IMR-90 (cell line): Measurements from ENCODE around the gene JADE3. TPM values are rescaled to one million over a fixed set of nuclear protein-coding genes. Genes with fewer than 3 reads are reported as not detected.

Experiments
- ATAC-seq: fragments of 200-7000 bp; cut with Tn5 transposase; 2 replicates; pipeline ENCODE4 v1.9.1; 2020; ENCODE audit warnings: low read depth, mild to moderate bottlenecking, moderate library complexity
- BruUV-seq: library from RNA; stranded (reverse); fragments of 400-500 nt; replicated peaks from 2 replicates; lab custom pipeline; 2021; lab: Mats Ljungman, UMichigan
- CTCF ChIA-PET: fragments of 300-600 bp; formaldehyde crosslinking; extraction: SDS; loops from one replicate; lab custom pipeline; 2021; ENCODE audit warnings: antibody characterized with exemption; lab: Yijun Ruan, JAX
- POLR2A ChIA-PET: fragments of 300-600 bp; sonication (Branson Sonifier 250); formaldehyde crosslinking; loops from one replicate; lab custom pipeline; 2022; ENCODE audit warnings: antibody characterized with exemption; ENCODE audit not compliant: unreplicated experiment; lab: Charles Lee
- DNase-seq: peaks from one replicate; pipeline ENCODE4 v3.0.0; 2013
- H2AFZ ChIP-seq: replicated peaks from 2 replicates; pipeline ENCODE3; 2013; ENCODE audit warnings: low read length, mild to moderate bottlenecking; ENCODE audit not compliant: poor library complexity
- H2AK5ac ChIP-seq: 2 replicates; pipeline ENCODE4 v1.6.1; 2013; ENCODE audit warnings: low read depth, low read length, inconsistent platforms
- H2AK9ac ChIP-seq: replicated peaks from 2 replicates; pipeline ENCODE3; 2013; ENCODE audit warnings: mild to moderate bottlenecking, low read depth, low read length, moderate library complexity; ENCODE audit not compliant: poor library complexity
- H2BK120ac ChIP-seq: 2 replicates; pipeline ENCODE4 v1.6.1; 2013; ENCODE audit warnings: low read depth, low read length, inconsistent platforms
- H2BK15ac ChIP-seq: 3 replicates; pipeline ENCODE4 v1.6.1; 2013; ENCODE audit warnings: low read depth, low read length, inconsistent platforms
- H2BK20ac ChIP-seq: 2 replicates; pipeline ENCODE4 v1.6.1; 2013; ENCODE audit warnings: low read depth, mild to moderate bottlenecking, inconsistent platforms, low read length, moderate library complexity
- H2BK5ac ChIP-seq: 2 replicates; pipeline ENCODE4 v1.6.1; 2013; ENCODE audit warnings: mild to moderate bottlenecking, low read depth, low read length, inconsistent platforms; ENCODE audit not compliant: poor library complexity, severe bottlenecking
- H3K14ac ChIP-seq: replicated peaks from 2 replicates; pipeline ENCODE4 v1.6.1; 2013; ENCODE audit warnings: low read depth, low read length, inconsistent platforms
- H3K18ac ChIP-seq: 2 replicates; pipeline ENCODE4 v1.6.1; 2013; ENCODE audit warnings: low read depth, low read length, control low read depth
- H3K23ac ChIP-seq: 2 replicates; pipeline ENCODE4 v1.6.1; 2013; ENCODE audit warnings: low read depth, low read length, inconsistent platforms
- H3K27ac ChIP-seq: 2 replicates; pipeline ENCODE4 v1.5.1; 2013; ENCODE audit warnings: mild to moderate bottlenecking, control low read depth, low read length; ENCODE audit not compliant: insufficient read depth
- H3K27me3 ChIP-seq: 2 replicates; pipeline ENCODE4 v1.6.1; 2013; ENCODE audit warnings: low read length; ENCODE audit not compliant: control insufficient read depth, insufficient read depth
- H3K36me3 ChIP-seq: 2 replicates; pipeline ENCODE4 v1.6.1; 2013; ENCODE audit warnings: low read length, mixed read lengths; ENCODE audit not compliant: control insufficient read depth, insufficient read depth
- H3K4ac ChIP-seq: 2 replicates; pipeline ENCODE4 v1.6.1; 2013; ENCODE audit warnings: low read depth, low read length, inconsistent platforms
- H3K4me1 ChIP-seq: 2 replicates; pipeline ENCODE4 v1.6.1; 2013; ENCODE audit warnings: low read length, mixed read lengths; ENCODE audit not compliant: control insufficient read depth, insufficient read depth
- H3K4me2 ChIP-seq: 2 replicates; pipeline ENCODE4 v1.6.1; 2013; ENCODE audit warnings: low read depth, mild to moderate bottlenecking, control low read depth, low read length, moderate library complexity
- H3K4me3 ChIP-seq: 2 replicates; pipeline ENCODE4 v1.5.1; 2013; ENCODE audit warnings: low read depth, mild to moderate bottlenecking, control low read depth, low read length, moderate library complexity; ENCODE audit not compliant: insufficient read depth
- H3K56ac ChIP-seq: 2 replicates; pipeline ENCODE4 v1.6.1; 2013; ENCODE audit warnings: low read length, inconsistent platforms; ENCODE audit not compliant: insufficient read depth; ENCODE audit errors: extremely low read depth
- H3K79me1 ChIP-seq, 2 experiments: 2 replicates each; pipeline ENCODE4 v1.6.1; 2013; ENCODE audit warnings: low read length in 2 of 2, inconsistent platforms in 1 of 2, low read depth in 1 of 2
- H3K9ac ChIP-seq: 2 replicates; pipeline ENCODE4 v1.6.1; 2013; ENCODE audit warnings: low read depth, low read length, control low read depth
- H3K9me1 ChIP-seq: 2 replicates; pipeline ENCODE4 v1.6.1; 2013; ENCODE audit warnings: low read length, inconsistent platforms; ENCODE audit not compliant: insufficient read depth
- H3K9me3 ChIP-seq: 2 replicates; pipeline ENCODE4 v1.6.1; 2013; ENCODE audit warnings: low read length; ENCODE audit not compliant: control insufficient read depth, insufficient read depth
- H4K20me1 ChIP-seq: 2 replicates; pipeline ENCODE4 v1.6.1; 2013; ENCODE audit warnings: low read length, inconsistent platforms; ENCODE audit not compliant: insufficient read depth
- H4K5ac ChIP-seq: 2 replicates; pipeline ENCODE4 v1.6.1; 2013; ENCODE audit warnings: mild to moderate bottlenecking, low read depth, low read length, control low read depth
- H4K8ac ChIP-seq, 2 experiments: 2 replicates each; pipeline ENCODE4 v1.6.1; 2013; ENCODE audit warnings: low read depth in 2 of 2, low read length in 2 of 2, control low read depth in 1 of 2, inconsistent platforms in 1 of 2
- H4K91ac ChIP-seq: 2 replicates; pipeline ENCODE4 v1.6.1; 2013; ENCODE audit warnings: low read depth, low read length, inconsistent platforms; ENCODE audit not compliant: insufficient read depth
- CEBPB ChIP-seq: IDR thresholded peaks from 2 replicates; pipeline ENCODE4 v1.6.1; 2012; ENCODE audit warnings: low read depth, low read length, improper control_type of control experiment
- WGBS, 2 experiments: methylation state at CpG; one replicate each; pipeline versions ENCODE4 v1.1.5 to v1.1.7; 2013; ENCODE audit warnings: missing lambda C conversion rate in 2 of 2; ENCODE audit not compliant: insufficient read length in 1 of 2; ENCODE audit errors: extremely low coverage in 2 of 2; 5-methylcytosine and 5-hydroxymethylcytosine counted together
- dilution Hi-C: fragments of 300-500 bp; cut with HindIII; formaldehyde crosslinking; loops from one replicate; pipeline ENCODE4 v1.14.3; 2018; ENCODE audit warnings: low sequenced_read_pairs; ENCODE audit not compliant: unreplicated experiment
- in situ Hi-C: fragments of 300-500 bp; cut with MboI; formaldehyde crosslinking; loops from 3 replicates; pipeline ENCODE4 v1.14.3; 2019; ENCODE audit warnings: low sequenced_read_pairs, inconsistent platforms, mixed read lengths
- intact Hi-C: fragments of 100-400 bp; cut with micrococcal nuclease; formaldehyde crosslinking; loops from 2 replicates; pipeline ENCODE4 v1.10.0; 2022
- polyA plus RNA-seq, 3 experiments: library from polyadenylated mRNA; depleted of rRNA; stranded (reverse); fragments of >200 nt; gene quantifications; 2 replicates each; pipeline ENCODE4 v1.2.3, GENCODE V29; 2012; ENCODE audit warnings: low replicate concordance in 1 of 3
- total RNA-seq: library from RNA; depleted of rRNA; stranded (reverse); fragments of >200 nt; gene quantifications from 2 replicates; pipeline ENCODE4 v1.2.3, GENCODE V29; 2012
- TF ChIP-seq, protein P1 (sequence below): fragments of 150-350 bp; IDR thresholded peaks from 2 replicates; pipeline ENCODE4 v1.6.1; 2017; ENCODE audit warnings: mild to moderate bottlenecking, antibody characterized with exemption, low read length, low read depth

Gene JADE3
- total and polyA plus RNA-seq, 2 of the 4 experiments (the other 2 are of a cell fraction): 2.1 to 4.7 TPM

- Histone ChIP-seq H4K5ac (no peak overlapping the region), H2BK20ac (no peak overlapping the region), H2AFZ (no peak overlapping the region), H4K20me1 (no peaks in the 10 kb centered on the region), H3K9me1 (no peaks in the 10 kb centered on the region; the same call in 1 of the 2 replicates), H3K27ac (no peak overlapping the region), H4K91ac (no peak overlapping the region), H3K9ac (no peak overlapping the region), H3K9me3 (no peaks in the 10 kb centered on the region), H3K4ac (no peak overlapping the region), H3K56ac (no peak overlapping the region), H3K14ac (no peak overlapping the region), H3K4me3 (no peak overlapping the region), H3K18ac (no peak overlapping the region), H2BK120ac (no peak overlapping the region), H4K8ac (no peak overlapping the region), H3K4me2 (no peak overlapping the region), H2AK5ac (no peak overlapping the region), H3K79me1 (peaks cover 0 to 7% of the 10 kb centered on the region in 2 experiments; a peak in 2 of 4 replicates), H3K27me3 (peaks cover 11% of the 10 kb centered on the region), H3K23ac (no peak overlapping the region), H2BK5ac (no peak overlapping the region), H3K4me1 (no peaks in the 10 kb centered on the region), H2AK9ac (no peak overlapping the region), H2BK15ac (no peak overlapping the region), H3K36me3 (no peaks in the 10 kb centered on the region)
- intact Hi-C loops: no loop called here
- 57% methylated on average over 1 of the region's 2 CpGs; no CpG with 5 or more reads in 1 of the 2 experiments for WGBS, 2 experiments
- ChIA-PET POLR2A (no interaction called here), CTCF (no interaction called here)
- 0 out of 2 replicates have a peak, but pooled peaks have one; percentile 13 for TF ChIP-seq CEBPB
- TF ChIP-seq, protein P1, sequence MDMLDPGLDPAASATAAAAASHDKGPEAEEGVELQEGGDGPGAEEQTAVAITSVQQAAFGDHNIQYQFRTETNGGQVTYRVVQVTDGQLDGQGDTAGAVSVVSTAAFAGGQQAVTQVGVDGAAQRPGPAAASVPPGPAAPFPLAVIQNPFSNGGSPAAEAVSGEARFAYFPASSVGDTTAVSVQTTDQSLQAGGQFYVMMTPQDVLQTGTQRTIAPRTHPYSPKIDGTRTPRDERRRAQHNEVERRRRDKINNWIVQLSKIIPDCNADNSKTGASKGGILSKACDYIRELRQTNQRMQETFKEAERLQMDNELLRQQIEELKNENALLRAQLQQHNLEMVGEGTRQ: no peak
- dilution Hi-C loops: no loop called here
- no TSS peak for BruUV-seq
- no peak for DNase-seq
- in situ Hi-C loops: no loop called here
- no peak for ATAC-seq
Measured at GRCh38 chrX:46959101-46959500, 46.9 kb downstream of the JADE3 start.
